Nephron (organoid): ENCODE measurements around the gene PIR.

Source experiments
- H3K27ac Mint-ChIP-seq, 3 experiments: 2 replicates each; pipeline ENCODE4 v1.8.0; 2020; ENCODE audit warnings: mixed read lengths in 3 of 3, mild to moderate bottlenecking in 2 of 3, moderate library complexity in 1 of 3
- H3K27me3 Mint-ChIP-seq: 2 replicates; pipeline ENCODE4 v1.8.0; 2021; ENCODE audit warnings: low read depth, mild to moderate bottlenecking, moderate library complexity, mixed read lengths
- H3K36me3 Mint-ChIP-seq: 2 replicates; pipeline ENCODE4 v1.8.0; 2020; ENCODE audit warnings: low read depth, mixed read lengths
- H3K4me1 Mint-ChIP-seq: 2 replicates; pipeline ENCODE4 v1.8.0; 2020; ENCODE audit warnings: mixed read lengths
- H3K4me3 Mint-ChIP-seq, 3 experiments: 2 replicates each; pipeline ENCODE4 v1.8.0; 2020; ENCODE audit warnings: mild to moderate bottlenecking in 3 of 3, mixed read lengths in 3 of 3, moderate library complexity in 2 of 3
- H3K9me3 Mint-ChIP-seq: 2 replicates; pipeline ENCODE4 v1.8.0; 2020; ENCODE audit warnings: mixed read lengths
- TF ChIP-seq, protein P1 (sequence below), 3 experiments: fragments of 200-600 bp; sonication (generic); IDR thresholded peaks; one replicate each; pipeline ENCODE4 v1.5.0; 2021; ENCODE audit warnings: antibody characterized with exemption in 3 of 3; ENCODE audit not compliant: unreplicated experiment in 3 of 3

Gene PIR

DNA sequence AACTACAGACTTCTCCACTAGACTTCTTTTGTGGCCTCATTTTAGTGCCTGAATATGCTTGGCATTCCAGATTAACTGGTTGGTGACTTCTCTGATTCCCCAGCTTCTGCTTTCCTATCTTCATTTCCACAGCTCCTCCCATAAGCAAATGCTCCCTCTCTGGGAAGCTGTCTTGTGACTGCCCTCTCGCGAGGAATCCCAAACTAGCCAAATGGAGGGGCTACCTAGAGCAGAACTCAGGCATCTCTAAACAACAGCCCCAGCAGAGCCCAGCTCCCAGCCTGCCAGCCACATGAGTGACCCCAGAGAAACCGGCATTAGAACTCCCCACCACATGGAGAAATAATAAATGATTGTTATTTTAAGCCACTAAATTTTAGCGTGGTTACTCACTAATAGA lies 101.3 kb downstream of the PIR start:
- Mint-ChIP-seq H3K9me3 (no peaks in the 10 kb centered on the region), H3K4me1 (peaks cover 9% of the 10 kb centered on the region), H3K36me3 (no peaks in the 10 kb centered on the region), H3K27me3 (no peaks in the 10 kb centered on the region), H3K4me3 (no peak overlapping the region), H3K27ac (no peak overlapping the region)
- TF ChIP-seq, protein P1, sequence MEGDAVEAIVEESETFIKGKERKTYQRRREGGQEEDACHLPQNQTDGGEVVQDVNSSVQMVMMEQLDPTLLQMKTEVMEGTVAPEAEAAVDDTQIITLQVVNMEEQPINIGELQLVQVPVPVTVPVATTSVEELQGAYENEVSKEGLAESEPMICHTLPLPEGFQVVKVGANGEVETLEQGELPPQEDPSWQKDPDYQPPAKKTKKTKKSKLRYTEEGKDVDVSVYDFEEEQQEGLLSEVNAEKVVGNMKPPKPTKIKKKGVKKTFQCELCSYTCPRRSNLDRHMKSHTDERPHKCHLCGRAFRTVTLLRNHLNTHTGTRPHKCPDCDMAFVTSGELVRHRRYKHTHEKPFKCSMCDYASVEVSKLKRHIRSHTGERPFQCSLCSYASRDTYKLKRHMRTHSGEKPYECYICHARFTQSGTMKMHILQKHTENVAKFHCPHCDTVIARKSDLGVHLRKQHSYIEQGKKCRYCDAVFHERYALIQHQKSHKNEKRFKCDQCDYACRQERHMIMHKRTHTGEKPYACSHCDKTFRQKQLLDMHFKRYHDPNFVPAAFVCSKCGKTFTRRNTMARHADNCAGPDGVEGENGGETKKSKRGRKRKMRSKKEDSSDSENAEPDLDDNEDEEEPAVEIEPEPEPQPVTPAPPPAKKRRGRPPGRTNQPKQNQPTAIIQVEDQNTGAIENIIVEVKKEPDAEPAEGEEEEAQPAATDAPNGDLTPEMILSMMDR (IDR thresholded peaks at IDR 0.05; ENCODE audit: unreplicated experiment in 3 of 3) = no peak

DNA sequence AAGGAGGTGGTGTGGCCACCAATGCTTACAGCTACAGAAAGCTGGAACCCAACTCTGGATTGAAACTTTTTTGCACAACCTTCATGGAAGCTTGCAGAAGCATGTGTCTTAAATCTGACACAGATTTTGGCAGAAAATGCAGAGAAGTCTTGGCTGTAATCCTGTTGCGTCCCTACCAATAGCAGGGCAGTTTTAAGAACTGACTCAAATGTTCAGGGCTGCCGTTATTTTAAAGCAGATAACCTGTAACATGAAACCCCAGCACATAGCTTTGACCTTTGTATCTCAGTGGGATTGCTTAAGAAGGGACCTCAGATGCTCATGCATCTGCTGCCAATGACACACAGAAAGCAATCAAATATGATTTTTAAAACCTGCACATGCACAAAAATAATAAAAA lies 108.8 kb downstream of the PIR start, which contains the start of gene VEGFD:
Gene VEGFD, minus strand, starts transcription at position 110 of the 400 bp plus-strand sequence. CDS start 467 bp downstream, outside the sequence.
- Mint-ChIP-seq H3K36me3 (no peaks in the 10 kb centered on the region), H3K4me3 (peak within 1 kb of the TSS in 2 of 3 experiments; percentile 64 to 74), H3K27ac (peak within 1 kb of the TSS; percentile 56 to 76 (median 59)), H3K9me3 (no peaks in the 10 kb centered on the region), H3K4me1 (peaks cover 25% of the 10 kb centered on the region), H3K27me3 (no peaks in the 10 kb centered on the region)
- TF ChIP-seq, protein P1 (IDR thresholded peaks at IDR 0.05; ENCODE audit: unreplicated experiment in 3 of 3) = no peak

DNA sequence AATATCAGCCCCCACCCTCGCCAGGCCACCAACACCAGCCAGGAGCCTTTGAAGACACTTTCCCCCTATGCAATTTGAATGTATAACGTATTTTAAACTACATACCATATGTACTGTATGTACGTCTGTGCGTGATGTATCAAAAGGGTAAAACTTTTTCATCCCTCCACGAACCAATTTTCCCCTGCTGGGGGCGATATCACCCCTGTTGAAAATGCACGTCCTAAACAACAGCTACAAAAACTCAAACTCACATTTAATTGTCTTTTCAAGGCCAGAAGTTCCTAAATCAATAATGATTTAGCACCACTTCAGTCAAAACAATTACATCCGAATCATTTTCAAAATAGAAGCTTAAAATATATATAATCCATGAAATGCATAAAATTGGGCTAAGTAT lies 110.3 kb downstream of the PIR start:
- Mint-ChIP-seq H3K4me3 (peak overlapping the region in 2 of 3 experiments; percentile 10 to 74), H3K36me3 (no peaks in the 10 kb centered on the region), H3K27me3 (no peaks in the 10 kb centered on the region), H3K9me3 (no peaks in the 10 kb centered on the region), H3K27ac (peak overlapping the region in 1 of 3 experiments; percentile 15), H3K4me1 (peaks cover 25% of the 10 kb centered on the region)
- TF ChIP-seq, protein P1 (IDR thresholded peaks at IDR 0.05; ENCODE audit: unreplicated experiment in 3 of 3) = peak in 1 of 3 experiments; percentile 11

DNA sequence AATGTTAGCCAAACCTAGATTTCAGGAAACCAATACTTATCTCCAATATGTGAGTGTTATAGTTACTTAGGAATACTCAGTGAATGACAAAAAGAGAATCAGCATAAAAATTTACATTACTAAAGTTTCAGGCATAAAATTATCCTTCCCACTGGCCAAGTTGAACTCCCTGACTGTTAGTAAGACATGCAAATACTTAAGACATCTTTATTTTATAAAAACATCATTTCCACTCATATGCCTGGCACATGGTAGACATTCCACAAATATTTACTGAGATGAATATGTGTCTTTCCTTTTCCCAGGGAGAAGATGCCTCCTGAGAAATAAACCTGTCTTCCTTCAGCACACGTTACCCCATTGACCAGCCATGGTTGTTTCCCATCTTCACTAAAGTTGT lies 116.2 kb downstream of the PIR start:
- Mint-ChIP-seq H3K36me3 (no peaks in the 10 kb centered on the region), H3K9me3 (no peaks in the 10 kb centered on the region), H3K4me3 (no peak overlapping the region), H3K27me3 (no peaks in the 10 kb centered on the region), H3K4me1 (no peaks in the 10 kb centered on the region), H3K27ac (no peak overlapping the region)
- TF ChIP-seq, protein P1 (IDR thresholded peaks at IDR 0.05; ENCODE audit: unreplicated experiment in 3 of 3) = no peak

DNA sequence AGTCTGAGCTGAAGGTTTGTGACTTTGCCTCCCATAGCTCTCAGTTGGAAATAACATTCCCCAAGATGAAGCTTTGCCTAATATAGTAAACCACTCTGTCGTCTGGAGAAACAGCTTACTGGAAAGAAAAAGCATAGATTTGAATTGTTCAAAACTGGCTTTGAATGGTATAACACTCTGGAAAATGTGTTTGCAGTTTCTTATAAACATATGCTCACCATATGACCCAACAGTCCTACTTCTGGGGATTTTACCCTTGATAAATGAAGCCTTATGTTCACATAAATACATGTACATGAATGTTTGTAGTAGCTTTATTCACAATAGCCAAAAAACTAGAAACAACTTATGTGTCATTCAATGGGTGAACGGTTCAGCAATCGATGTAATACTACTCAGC lies 119.2 kb downstream of the PIR start:
- Mint-ChIP-seq H3K4me3 (no peak overlapping the region), H3K27ac (no peak overlapping the region), H3K9me3 (no peaks in the 10 kb centered on the region), H3K27me3 (no peaks in the 10 kb centered on the region), H3K4me1 (no peaks in the 10 kb centered on the region), H3K36me3 (no peaks in the 10 kb centered on the region)
- TF ChIP-seq, protein P1 (IDR thresholded peaks at IDR 0.05; ENCODE audit: unreplicated experiment in 3 of 3) = no peak
